A549 (cell line): ENCODE results near the gene DDX25.

ENCODE experiments used
- EHMT2 ChIP-seq: fragments of 200-600 bp; sonication (generic); IDR thresholded peaks from 2 replicates; pipeline ENCODE4 v1.6.1; 2016; ENCODE audit warnings: antibody characterized with exemption, low read depth, mild to moderate bottlenecking, moderate library complexity
- HDAC2 ChIP-seq: fragments of 200-600 bp; sonication (generic); IDR thresholded peaks from 2 replicates; pipeline ENCODE4 v1.6.1; 2016
- KDM1A ChIP-seq: fragments of 200-600 bp; sonication (generic); IDR thresholded peaks from 2 replicates; pipeline ENCODE4 v1.6.1; 2016; ENCODE audit warnings: low read depth, mild to moderate bottlenecking
- MAFK ChIP-seq: fragments of 450-650 bp; IDR thresholded peaks from 2 replicates; pipeline ENCODE4 v1.6.1; 2014; ENCODE audit not compliant: partially characterized antibody
- POLR2A ChIP-seq: IDR thresholded peaks from 2 replicates; pipeline ENCODE4 v1.6.1; 2012; ENCODE audit warnings: mild to moderate bottlenecking, low read length
- TF ChIP-seq, protein P1 (sequence below): IDR thresholded peaks from 2 replicates; pipeline ENCODE4 v1.6.1; 2012
- TF ChIP-seq, protein P2 (sequence below): fragments of 200-600 bp; sonication (generic); IDR thresholded peaks from 2 replicates; pipeline ENCODE4 v1.6.1; 2016; ENCODE audit warnings: antibody characterized with exemption, mild to moderate bottlenecking, moderate library complexity
- TF ChIP-seq, protein P3 (sequence below): fragments of >200 bp; sonication (Bioruptor Twin); formaldehyde crosslinking; IDR thresholded peaks from 3 replicates; pipeline ENCODE4 v1.5.1; 2016

DNA sequence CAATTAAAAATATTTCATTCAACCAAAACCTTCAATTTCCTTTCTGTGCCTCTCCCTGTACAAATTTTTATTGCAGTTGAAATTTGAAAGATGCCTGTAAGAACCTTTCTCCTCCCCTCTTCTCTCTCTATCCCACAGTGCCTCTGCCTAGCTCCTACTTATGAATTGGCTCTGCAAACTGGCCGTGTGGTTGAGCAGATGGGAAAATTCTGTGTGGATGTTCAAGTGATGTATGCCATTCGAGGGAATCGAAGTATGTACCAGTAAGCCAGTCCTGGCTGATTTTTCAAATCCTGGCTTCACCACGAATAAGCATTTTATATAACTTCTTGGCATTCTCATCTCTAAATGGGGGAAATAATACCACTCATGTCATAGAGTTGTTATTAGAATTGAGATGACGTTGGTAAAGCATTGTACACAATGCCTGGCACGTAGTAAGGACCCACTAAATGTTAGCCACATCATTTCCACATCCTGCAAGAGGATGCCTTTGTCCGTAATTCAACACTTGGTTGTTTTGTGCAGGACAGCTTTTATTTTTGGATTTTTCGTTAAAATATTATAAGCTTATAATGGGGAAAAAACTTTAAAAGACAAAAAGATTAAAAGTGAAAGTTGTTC is 6.0 kb downstream of the DDX25 start:
- no peak for TF ChIP-seq POLR2A
- TF ChIP-seq, protein P1, sequence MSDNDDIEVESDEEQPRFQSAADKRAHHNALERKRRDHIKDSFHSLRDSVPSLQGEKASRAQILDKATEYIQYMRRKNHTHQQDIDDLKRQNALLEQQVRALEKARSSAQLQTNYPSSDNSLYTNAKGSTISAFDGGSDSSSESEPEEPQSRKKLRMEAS, result no peak
- TF ChIP-seq, protein P2, sequence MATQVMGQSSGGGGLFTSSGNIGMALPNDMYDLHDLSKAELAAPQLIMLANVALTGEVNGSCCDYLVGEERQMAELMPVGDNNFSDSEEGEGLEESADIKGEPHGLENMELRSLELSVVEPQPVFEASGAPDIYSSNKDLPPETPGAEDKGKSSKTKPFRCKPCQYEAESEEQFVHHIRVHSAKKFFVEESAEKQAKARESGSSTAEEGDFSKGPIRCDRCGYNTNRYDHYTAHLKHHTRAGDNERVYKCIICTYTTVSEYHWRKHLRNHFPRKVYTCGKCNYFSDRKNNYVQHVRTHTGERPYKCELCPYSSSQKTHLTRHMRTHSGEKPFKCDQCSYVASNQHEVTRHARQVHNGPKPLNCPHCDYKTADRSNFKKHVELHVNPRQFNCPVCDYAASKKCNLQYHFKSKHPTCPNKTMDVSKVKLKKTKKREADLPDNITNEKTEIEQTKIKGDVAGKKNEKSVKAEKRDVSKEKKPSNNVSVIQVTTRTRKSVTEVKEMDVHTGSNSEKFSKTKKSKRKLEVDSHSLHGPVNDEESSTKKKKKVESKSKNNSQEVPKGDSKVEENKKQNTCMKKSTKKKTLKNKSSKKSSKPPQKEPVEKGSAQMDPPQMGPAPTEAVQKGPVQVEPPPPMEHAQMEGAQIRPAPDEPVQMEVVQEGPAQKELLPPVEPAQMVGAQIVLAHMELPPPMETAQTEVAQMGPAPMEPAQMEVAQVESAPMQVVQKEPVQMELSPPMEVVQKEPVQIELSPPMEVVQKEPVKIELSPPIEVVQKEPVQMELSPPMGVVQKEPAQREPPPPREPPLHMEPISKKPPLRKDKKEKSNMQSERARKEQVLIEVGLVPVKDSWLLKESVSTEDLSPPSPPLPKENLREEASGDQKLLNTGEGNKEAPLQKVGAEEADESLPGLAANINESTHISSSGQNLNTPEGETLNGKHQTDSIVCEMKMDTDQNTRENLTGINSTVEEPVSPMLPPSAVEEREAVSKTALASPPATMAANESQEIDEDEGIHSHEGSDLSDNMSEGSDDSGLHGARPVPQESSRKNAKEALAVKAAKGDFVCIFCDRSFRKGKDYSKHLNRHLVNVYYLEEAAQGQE, result no peak
- TF ChIP-seq HDAC2, result no peak
- TF ChIP-seq, protein P3, sequence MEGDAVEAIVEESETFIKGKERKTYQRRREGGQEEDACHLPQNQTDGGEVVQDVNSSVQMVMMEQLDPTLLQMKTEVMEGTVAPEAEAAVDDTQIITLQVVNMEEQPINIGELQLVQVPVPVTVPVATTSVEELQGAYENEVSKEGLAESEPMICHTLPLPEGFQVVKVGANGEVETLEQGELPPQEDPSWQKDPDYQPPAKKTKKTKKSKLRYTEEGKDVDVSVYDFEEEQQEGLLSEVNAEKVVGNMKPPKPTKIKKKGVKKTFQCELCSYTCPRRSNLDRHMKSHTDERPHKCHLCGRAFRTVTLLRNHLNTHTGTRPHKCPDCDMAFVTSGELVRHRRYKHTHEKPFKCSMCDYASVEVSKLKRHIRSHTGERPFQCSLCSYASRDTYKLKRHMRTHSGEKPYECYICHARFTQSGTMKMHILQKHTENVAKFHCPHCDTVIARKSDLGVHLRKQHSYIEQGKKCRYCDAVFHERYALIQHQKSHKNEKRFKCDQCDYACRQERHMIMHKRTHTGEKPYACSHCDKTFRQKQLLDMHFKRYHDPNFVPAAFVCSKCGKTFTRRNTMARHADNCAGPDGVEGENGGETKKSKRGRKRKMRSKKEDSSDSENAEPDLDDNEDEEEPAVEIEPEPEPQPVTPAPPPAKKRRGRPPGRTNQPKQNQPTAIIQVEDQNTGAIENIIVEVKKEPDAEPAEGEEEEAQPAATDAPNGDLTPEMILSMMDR, result no peak
- TF ChIP-seq EHMT2, result no peak
- no peak for TF ChIP-seq KDM1A
- TF ChIP-seq MAFK, result no peak
